GM21423 (cell line): ENCODE data around the gene CACYBP.
A peak's percentile ranks its signal among the peaks of the same experiment; 100 is the strongest.

Source experiments
- ATAC-seq: cut with Tn5 transposase; IDR thresholded peaks from one replicate; pipeline ENCODE4 v1.9.1; 2021; ENCODE audit warnings: mild to moderate bottlenecking, moderate library complexity; ENCODE audit not compliant: unreplicated experiment

Gene CACYBP

GRCh38 chr1:174999936-175000696, at the start of gene CACYBP:
CACYBP (plus strand) TSS chr1:174999947; CDS start chr1:175000181, 234 bp downstream.
- peak; percentile 0 for ATAC-seq

- peak; percentile 43 for ATAC-seq
Measured at GRCh38 chr1:174953285-174954072, 46.3 kb upstream of the CACYBP start.

GRCh38 chr1:174954073-174954460, 45.7 kb upstream of the CACYBP start:
- no peak for ATAC-seq

GRCh38 chr1:174954671-174955669, 44.8 kb upstream of the CACYBP start:
- ATAC-seq: no peak

- no peak for ATAC-seq
Measured at GRCh38 chr1:174956086-174956485, 43.7 kb upstream of the CACYBP start.

- ATAC-seq: no peak
Measured at GRCh38 chr1:174956976-174957375, 42.8 kb upstream of the CACYBP start.

GRCh38 chr1:174957829-174958228, 41.9 kb upstream of the CACYBP start:
- ATAC-seq: no peak

GRCh38 chr1:174958396-174958795, 41.4 kb upstream of the CACYBP start:
- ATAC-seq: no peak

GRCh38 chr1:174960362-174960761, 39.4 kb upstream of the CACYBP start:
- ATAC-seq: no peak

GRCh38 chr1:174963529-174964125, 36.1 kb upstream of the CACYBP start:
- no peak for ATAC-seq

GRCh38 chr1:174964261-174964971, 35.3 kb upstream of the CACYBP start:
- ATAC-seq: peak; percentile 38

GRCh38 chr1:174964972-174965361, 34.8 kb upstream of the CACYBP start:
- no peak for ATAC-seq

- ATAC-seq: no peak
Measured at GRCh38 chr1:174965362-174966007, 34.3 kb upstream of the CACYBP start.

- no peak for ATAC-seq
Measured at GRCh38 chr1:174966008-174966572, 33.7 kb upstream of the CACYBP start.

- ATAC-seq: no peak
Measured at GRCh38 chr1:174967845-174968705, 31.7 kb upstream of the CACYBP start.

- peak; percentile 61 for ATAC-seq
Measured at GRCh38 chr1:174968750-174969244, 30.9 kb upstream of the CACYBP start.

GRCh38 chr1:174969977-174970376, 29.8 kb upstream of the CACYBP start:
- ATAC-seq: peak; percentile 49

GRCh38 chr1:174971466-174971865, 28.3 kb upstream of the CACYBP start:
- no peak for ATAC-seq
